ENCODE results near the gene BACH2. TPM values are rescaled to one million over a fixed set of nuclear protein-coding genes. Genes with fewer than 3 reads are reported as not detected.

Gene BACH2
- polyA plus RNA-seq, 2 donors, result 0.24 to 0.26 TPM

DNA sequence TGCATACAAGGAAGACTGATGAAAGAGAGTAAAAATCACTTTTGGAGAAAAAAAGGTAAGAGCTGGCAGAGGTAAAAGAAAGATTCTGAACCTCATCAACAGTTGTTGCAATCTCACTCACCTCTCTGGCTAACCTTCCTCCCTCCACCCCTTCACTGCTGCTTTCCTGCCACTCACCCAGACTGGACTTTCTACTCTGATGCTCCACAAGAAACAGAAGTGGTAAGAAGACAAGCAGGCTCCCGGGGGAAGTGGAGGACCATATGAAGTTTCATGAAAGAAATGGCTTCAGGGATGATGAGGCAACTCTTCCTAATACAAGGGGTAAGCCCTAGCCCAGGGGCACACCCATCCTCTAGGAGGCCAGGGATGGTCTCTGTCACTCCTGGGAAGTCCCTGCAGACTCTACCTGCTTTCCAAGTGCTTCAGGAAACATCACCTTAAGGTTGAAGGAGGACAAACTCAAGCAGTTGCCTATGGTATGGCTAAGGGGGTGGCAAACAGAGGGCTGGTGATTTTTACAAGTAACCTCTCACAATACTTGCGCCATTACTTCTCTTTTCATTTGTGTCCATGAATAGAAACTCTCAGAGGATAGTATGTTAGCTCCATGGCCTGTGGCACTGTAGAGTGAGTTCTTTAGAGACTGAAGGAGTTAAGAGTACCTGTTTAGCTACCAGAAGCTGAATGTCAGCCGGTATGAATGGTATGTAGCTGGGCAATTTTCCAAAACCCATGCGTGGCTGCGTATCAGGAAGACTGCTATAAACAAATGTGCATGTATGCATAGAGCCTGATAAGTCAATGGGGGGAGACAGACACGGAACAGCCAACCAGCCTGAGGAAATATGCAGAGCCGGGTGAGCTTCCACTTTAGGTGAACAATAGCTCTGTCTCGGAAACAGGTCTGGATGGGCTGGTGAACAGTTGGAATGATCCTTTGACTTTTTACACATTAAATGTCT lies 112.0 kb downstream of the BACH2 start:
- 39 to 47% methylated on average over 8 of the region's 8 CpGs for WGBS, 2 donors
- Histone ChIP-seq H3K27ac (ENCODE audit: low read depth in 2 of 2, low read length in 1 of 2) (no peak overlapping the region), H3K4me3 (ENCODE audit: low read depth in 1 of 2, low read length in 2 of 2) (no peak overlapping the region), H3K27me3 (ENCODE audit: control insufficient read depth in 1 of 2, insufficient read depth in 2 of 2, low read length in 2 of 2) (no peaks in the 10 kb centered on the region), H3K4me1 (ENCODE audit: control insufficient read depth in 2 of 2, insufficient read depth in 2 of 2, low read length in 1 of 2) (no peaks in the 10 kb centered on the region), H3K36me3 (ENCODE audit: control insufficient read depth in 2 of 2, insufficient read depth in 2 of 2, low read length in 1 of 2) (no peaks in the 10 kb centered on the region), H3K9me3 (ENCODE audit: control insufficient read depth in 2 of 2, insufficient read depth in 1 of 2, low read depth in 1 of 2, low read length in 1 of 2) (no peaks in the 10 kb centered on the region)

GRCh38 chr6:90183587-90184333 lies 112.9 kb downstream of the BACH2 start:
- no peak overlapping the region for H3K27ac ChIP-seq (ENCODE audit: low read depth in 2 of 2, low read length in 1 of 2)
- 51 to 70% methylated on average over 3 of the region's 3 CpGs for WGBS, 2 donors
- no peaks in the 10 kb centered on the region for H3K27me3 ChIP-seq (ENCODE audit: control insufficient read depth in 1 of 2, insufficient read depth in 2 of 2, low read length in 2 of 2)
- H3K4me1 ChIP-seq (ENCODE audit: control insufficient read depth in 2 of 2, insufficient read depth in 2 of 2, low read length in 1 of 2), result no peaks in the 10 kb centered on the region
- H3K4me3 ChIP-seq (ENCODE audit: low read depth in 1 of 2, low read length in 2 of 2), result no peak overlapping the region
- no peaks in the 10 kb centered on the region for H3K9me3 ChIP-seq (ENCODE audit: control insufficient read depth in 2 of 2, insufficient read depth in 1 of 2, low read depth in 1 of 2, low read length in 1 of 2)
- no peaks in the 10 kb centered on the region for H3K36me3 ChIP-seq (ENCODE audit: control insufficient read depth in 2 of 2, insufficient read depth in 2 of 2, low read length in 1 of 2)

- Histone ChIP-seq H3K4me3 (ENCODE audit: low read depth in 1 of 2, low read length in 2 of 2) (no peak overlapping the region), H3K27me3 (ENCODE audit: control insufficient read depth in 1 of 2, insufficient read depth in 2 of 2, low read length in 2 of 2) (no peaks in the 10 kb centered on the region), H3K9me3 (ENCODE audit: control insufficient read depth in 2 of 2, insufficient read depth in 1 of 2, low read depth in 1 of 2, low read length in 1 of 2) (no peaks in the 10 kb centered on the region), H3K27ac (ENCODE audit: low read depth in 2 of 2, low read length in 1 of 2) (no peak overlapping the region), H3K36me3 (ENCODE audit: control insufficient read depth in 2 of 2, insufficient read depth in 2 of 2, low read length in 1 of 2) (no peaks in the 10 kb centered on the region), H3K4me1 (ENCODE audit: control insufficient read depth in 2 of 2, insufficient read depth in 2 of 2, low read length in 1 of 2) (no peaks in the 10 kb centered on the region)
These were observed 116.1 kb downstream of the BACH2 start for GRCh38 chr6:90180526-90180925.

- Histone ChIP-seq H3K36me3 (ENCODE audit: control insufficient read depth in 2 of 2, insufficient read depth in 2 of 2, low read length in 1 of 2) (no peaks in the 10 kb centered on the region), H3K4me1 (ENCODE audit: control insufficient read depth in 2 of 2, insufficient read depth in 2 of 2, low read length in 1 of 2) (no peaks in the 10 kb centered on the region), H3K27ac (ENCODE audit: low read depth in 2 of 2, low read length in 1 of 2) (no peak overlapping the region), H3K27me3 (ENCODE audit: control insufficient read depth in 1 of 2, insufficient read depth in 2 of 2, low read length in 2 of 2) (no peaks in the 10 kb centered on the region), H3K9me3 (ENCODE audit: control insufficient read depth in 2 of 2, insufficient read depth in 1 of 2, low read depth in 1 of 2, low read length in 1 of 2) (no peaks in the 10 kb centered on the region), H3K4me3 (ENCODE audit: low read depth in 1 of 2, low read length in 2 of 2) (no peak overlapping the region)
- WGBS, 2 donors, result 93 to 95% methylated on average over 1 of the region's 1 CpG
These were observed 117.2 kb downstream of the BACH2 start for GRCh38 chr6:90179190-90180169.

GRCh38 chr6:90178384-90178855 lies 118.2 kb downstream of the BACH2 start:
- Histone ChIP-seq H3K9me3 (ENCODE audit: control insufficient read depth in 2 of 2, insufficient read depth in 1 of 2, low read depth in 1 of 2, low read length in 1 of 2) (no peaks in the 10 kb centered on the region), H3K27me3 (ENCODE audit: control insufficient read depth in 1 of 2, insufficient read depth in 2 of 2, low read length in 2 of 2) (no peaks in the 10 kb centered on the region), H3K4me1 (ENCODE audit: control insufficient read depth in 2 of 2, insufficient read depth in 2 of 2, low read length in 1 of 2) (no peaks in the 10 kb centered on the region), H3K27ac (ENCODE audit: low read depth in 2 of 2, low read length in 1 of 2) (no peak overlapping the region), H3K36me3 (ENCODE audit: control insufficient read depth in 2 of 2, insufficient read depth in 2 of 2, low read length in 1 of 2) (no peaks in the 10 kb centered on the region), H3K4me3 (ENCODE audit: low read depth in 1 of 2, low read length in 2 of 2) (no peak overlapping the region)
- 61 to 69% methylated on average over 4 of the region's 4 CpGs for WGBS, 2 donors

DNA sequence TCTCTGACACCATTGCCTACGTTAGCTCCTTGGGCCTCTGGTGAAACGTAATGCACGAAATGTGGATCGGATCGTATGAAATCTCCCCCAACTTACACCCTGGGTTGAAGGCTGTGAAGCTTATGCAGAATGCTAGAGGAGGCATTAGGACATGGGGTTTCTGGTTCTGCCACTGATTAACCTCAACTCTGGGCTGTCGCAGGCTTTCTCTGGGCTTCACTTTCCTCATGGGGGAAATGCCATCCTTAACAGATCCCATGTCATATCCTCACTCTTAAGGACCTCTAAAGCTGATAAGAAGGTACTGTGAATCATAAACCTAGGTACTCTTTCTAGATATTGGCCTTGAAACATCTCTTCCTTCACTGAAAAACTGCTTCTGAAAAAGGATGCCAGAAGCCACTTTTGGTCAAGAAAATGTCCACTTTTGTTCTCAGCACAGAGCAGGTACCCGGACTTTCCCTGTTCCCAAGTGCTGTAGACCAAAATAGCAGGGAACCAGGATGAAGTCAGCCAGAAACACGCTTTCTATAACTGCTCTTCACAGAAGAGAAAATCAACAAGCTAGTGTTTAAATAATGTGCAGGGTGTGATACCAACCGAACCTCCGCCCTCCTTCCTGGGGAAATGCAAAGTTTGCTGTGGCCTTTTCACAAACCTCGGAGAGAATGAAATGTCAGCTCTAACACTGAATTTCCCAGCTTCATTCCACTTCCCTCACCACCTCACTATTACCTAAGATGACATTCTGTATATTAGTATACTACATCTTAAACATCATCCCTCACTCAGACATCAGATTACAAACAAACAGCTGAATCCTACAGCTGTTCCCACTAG lies 118.9 kb downstream of the BACH2 start:
- H3K36me3 ChIP-seq (ENCODE audit: control insufficient read depth in 2 of 2, insufficient read depth in 2 of 2, low read length in 1 of 2), result no peaks in the 10 kb centered on the region
- no peak overlapping the region for H3K4me3 ChIP-seq (ENCODE audit: low read depth in 1 of 2, low read length in 2 of 2)
- no peaks in the 10 kb centered on the region for H3K9me3 ChIP-seq (ENCODE audit: control insufficient read depth in 2 of 2, insufficient read depth in 1 of 2, low read depth in 1 of 2, low read length in 1 of 2)
- 67 to 83% methylated on average over 11 of the region's 11 CpGs for WGBS, 2 donors
- no peaks in the 10 kb centered on the region for H3K4me1 ChIP-seq (ENCODE audit: control insufficient read depth in 2 of 2, insufficient read depth in 2 of 2, low read length in 1 of 2)
- no peaks in the 10 kb centered on the region for H3K27me3 ChIP-seq (ENCODE audit: control insufficient read depth in 1 of 2, insufficient read depth in 2 of 2, low read length in 2 of 2)
- no peak overlapping the region for H3K27ac ChIP-seq (ENCODE audit: low read depth in 2 of 2, low read length in 1 of 2)

- H3K36me3 ChIP-seq (ENCODE audit: control insufficient read depth in 2 of 2, insufficient read depth in 2 of 2, low read length in 1 of 2), result no peaks in the 10 kb centered on the region
- 47 to 50% methylated on average over 8 of the region's 8 CpGs for WGBS, 2 donors
- no peaks in the 10 kb centered on the region for H3K4me1 ChIP-seq (ENCODE audit: control insufficient read depth in 2 of 2, insufficient read depth in 2 of 2, low read length in 1 of 2)
- H3K9me3 ChIP-seq (ENCODE audit: control insufficient read depth in 2 of 2, insufficient read depth in 1 of 2, low read depth in 1 of 2, low read length in 1 of 2), result no peaks in the 10 kb centered on the region
- H3K27me3 ChIP-seq (ENCODE audit: control insufficient read depth in 1 of 2, insufficient read depth in 2 of 2, low read length in 2 of 2), result no peaks in the 10 kb centered on the region
- peak overlapping the region in 1 of 2 donors; percentile 51 for H3K27ac ChIP-seq (ENCODE audit: low read depth in 2 of 2, low read length in 1 of 2)
- H3K4me3 ChIP-seq (ENCODE audit: low read depth in 1 of 2, low read length in 2 of 2), result no peak overlapping the region
These were observed 120.8 kb downstream of the BACH2 start for GRCh38 chr6:90175627-90176538.

All from esophagus (tissue), 2 donors.